GM21619 (cell line): ENCODE results near the gene TFF3.

ENCODE experiments used
- ATAC-seq: cut with Tn5 transposase; IDR thresholded peaks from one replicate; pipeline ENCODE4 v1.9.1; 2021; ENCODE audit not compliant: unreplicated experiment

TFF3 gene

DNA sequence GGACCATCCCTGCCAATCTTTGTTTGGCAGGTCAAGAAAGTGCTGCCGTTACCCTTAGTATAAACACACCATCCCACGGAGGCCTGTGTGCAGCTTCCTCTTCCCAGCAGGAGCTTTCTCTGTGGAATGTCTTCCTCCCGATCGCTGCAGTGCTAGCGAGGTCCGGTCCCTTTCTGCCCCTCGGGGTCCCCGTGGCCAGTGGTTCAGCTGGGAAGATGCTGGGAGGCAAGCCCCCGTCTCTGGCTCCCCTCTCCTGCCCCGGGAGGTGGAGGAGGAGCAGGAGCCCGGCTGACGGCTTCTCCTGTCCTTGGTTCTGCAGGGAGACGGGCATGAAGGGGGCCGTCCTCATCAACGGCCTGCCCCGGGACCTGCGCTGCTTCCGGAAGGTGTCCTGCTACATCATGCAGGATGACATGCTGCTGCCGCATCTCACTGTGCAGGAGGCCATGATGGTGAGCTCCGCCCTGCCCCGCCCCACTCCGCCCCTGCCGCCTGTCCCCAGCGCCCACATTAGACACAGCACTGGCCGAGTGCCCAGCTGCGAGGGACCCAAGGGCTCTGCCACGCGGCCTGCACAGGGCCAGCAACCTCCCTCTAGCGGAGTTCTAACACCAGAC, 42.1 kb downstream of the TFF3 start:
- no peak for ATAC-seq

DNA sequence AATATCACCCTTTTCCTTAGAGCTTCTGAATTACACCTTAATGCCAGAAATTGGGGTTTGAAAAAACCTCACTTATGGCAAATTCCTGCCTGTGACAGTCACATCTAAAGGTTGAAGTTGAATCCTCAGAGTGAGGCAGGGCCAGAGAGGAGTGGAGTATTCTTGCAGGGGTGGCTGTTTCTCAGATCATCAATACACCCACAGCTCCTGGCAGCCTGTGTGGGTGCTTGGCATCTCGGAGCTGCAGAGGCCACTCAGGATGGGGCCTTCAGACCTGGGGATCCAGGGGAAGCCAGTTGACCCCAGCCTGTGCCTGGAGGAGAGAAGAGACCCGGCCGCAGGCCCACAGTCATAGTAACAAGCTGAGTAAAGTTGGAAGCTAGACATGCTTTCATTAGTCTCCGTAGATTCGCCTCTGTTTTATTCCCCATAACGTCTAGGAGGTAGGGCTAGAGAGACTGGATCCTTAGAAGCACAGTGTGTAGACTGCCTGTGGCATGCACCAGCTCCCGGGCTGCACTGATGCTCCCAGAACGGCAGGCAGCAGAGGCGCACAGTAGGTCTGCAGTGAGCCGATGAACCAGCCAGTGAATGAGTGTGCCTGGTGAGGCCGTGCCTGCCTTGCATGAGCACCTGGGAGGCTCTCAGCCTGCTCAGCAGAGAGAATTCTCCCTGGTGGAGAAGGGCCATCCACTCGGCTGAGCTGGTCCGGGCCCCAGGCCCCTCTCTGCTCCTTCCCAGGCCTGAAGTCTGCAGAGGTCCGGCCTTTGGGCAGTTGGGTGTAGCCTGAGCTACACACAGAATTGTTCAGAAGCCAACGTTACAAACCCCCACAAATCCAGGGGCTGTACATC, 42.9 kb downstream of the TFF3 start:
- no peak for ATAC-seq

DNA sequence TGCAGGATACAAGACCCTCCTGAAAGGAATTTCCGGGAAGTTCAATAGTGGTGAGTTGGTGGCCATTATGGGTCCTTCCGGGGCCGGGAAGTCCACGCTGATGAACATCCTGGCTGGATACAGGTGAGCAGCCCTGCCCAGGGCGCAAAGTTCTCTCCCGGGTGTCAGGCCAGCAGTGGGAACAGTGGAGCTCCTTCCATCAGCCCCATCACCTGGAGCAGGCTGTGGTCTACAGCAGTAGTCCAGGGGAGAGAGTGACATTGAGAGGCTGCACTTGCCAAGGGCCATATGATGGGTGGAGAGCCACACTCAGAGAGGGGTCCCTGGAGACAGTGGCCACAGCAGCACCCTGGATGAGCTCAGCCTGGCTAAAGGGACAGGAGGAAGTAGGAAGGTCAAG, 44.1 kb downstream of the TFF3 start:
- no peak for ATAC-seq

DNA sequence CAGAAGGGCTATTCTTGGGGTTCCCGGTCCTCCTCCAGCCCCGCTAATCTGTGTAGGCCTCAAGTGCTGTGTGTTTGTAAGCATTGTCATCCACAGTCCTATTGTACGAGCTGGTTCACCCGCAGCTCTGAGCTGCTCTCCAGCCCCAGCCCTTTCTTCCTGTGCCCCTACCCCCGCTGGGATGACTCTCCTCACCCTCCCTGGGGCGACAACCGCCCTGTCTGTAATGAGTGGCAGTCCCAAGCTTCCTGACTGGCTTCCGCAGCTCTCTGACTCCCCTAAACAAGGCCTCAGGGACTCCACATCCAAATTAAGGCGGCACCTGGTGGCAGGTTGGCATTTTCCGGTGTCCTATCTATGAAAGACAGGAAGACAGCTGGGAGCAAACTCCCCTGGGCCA, 45.8 kb downstream of the TFF3 start:
- no peak for ATAC-seq

DNA sequence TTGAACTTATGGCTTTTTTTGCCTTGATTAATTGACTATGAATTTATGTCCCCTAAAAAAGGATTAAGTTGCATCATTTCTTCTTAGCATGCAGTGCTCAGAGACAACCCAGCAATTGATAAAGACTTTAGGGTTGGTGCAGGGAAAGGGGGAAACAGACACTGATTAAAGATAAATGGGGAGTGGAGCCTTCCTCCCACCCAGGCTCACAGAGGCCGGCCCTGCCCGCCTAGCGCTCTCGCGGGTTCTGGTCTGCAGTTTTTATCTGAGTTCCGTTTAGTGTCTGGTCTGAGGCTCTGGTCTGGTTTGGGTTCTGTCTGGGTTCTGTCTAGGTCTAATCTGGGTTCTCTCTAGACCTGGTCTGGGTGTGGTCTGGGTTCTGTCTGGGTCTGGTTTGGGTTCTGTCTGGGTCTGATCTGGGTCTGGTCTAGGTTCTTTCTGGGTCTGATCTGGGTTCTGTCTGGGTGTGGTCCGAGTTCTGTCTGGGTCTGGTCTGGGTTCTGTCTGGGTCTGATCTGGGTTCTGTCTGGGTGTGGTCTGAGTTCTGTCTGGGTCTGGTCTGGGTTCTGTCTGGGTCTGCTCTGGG, 48.1 kb downstream of the TFF3 start:
- no peak for ATAC-seq

DNA sequence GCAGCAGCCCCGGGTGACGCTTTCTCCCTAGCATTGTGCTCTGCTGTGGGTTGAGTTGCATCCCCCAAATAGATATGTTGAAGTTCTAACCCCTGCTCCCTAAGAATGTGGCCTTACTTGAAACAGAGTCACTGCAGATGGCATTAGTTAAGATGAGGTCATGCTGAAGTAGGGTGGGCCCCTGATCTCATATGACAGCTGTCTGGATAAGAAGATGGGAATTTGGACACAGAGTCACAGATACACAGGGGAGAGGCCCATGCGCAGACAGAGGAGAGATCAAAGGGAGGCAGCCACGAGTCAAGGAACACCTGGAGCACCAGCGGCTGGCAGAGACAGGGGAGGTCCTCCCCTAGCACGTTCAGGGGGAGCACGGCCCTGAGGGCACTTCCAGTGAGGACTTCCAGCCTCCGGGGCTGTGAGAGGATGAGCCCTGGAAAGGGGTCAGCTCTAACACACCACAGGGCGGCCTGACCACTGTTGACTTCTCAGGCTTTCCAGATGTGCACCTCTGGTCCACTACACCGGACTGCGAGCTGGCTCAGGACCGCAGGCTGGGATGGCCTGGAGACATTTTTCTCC, 49.9 kb downstream of the TFF3 start:
- no peak for ATAC-seq

DNA sequence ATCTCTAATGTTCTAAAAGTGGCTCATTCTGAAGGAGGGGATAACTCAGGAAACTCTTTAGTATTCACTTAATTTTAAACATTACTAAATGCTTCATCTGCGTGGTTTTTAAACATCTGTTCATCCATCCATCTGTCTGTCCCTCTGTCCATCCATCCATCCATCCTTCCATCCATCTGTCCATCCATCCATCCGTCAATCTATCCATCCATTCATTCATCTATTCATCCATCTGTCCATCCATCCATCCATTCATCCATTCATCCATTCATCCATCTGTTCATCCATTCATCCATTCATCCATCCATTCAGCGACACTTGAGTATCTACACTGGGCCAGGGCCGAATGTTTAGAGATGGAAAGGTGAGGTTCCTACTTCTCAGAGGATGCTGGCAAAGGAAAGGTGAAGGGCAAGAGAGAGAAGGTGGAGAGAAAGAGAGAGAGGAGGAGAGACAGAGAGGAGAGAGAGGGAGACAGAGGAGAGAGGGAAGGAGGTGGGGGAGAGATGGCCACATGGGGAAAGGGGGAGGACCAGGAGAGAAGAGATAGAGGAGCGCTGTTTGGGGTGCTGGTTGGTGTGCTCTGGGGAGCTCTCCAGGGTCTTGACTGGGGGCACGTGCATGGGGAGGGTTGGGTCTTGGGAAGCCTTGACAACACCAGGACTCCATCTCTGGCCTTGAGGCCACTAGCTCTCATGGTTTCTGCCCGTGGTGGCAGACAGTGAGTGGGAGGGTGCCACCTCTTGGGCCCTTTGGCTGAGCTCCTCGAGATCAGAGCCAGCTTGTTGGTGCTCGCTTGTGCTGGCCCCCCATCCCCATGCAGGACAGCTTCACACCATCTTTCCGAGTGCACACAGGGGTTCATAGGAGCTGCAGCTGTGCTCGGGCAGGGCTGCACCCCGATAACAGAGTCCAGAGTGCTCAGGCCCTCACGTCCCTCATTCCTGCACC, 50.7 kb downstream of the TFF3 start:
- no peak for ATAC-seq

DNA sequence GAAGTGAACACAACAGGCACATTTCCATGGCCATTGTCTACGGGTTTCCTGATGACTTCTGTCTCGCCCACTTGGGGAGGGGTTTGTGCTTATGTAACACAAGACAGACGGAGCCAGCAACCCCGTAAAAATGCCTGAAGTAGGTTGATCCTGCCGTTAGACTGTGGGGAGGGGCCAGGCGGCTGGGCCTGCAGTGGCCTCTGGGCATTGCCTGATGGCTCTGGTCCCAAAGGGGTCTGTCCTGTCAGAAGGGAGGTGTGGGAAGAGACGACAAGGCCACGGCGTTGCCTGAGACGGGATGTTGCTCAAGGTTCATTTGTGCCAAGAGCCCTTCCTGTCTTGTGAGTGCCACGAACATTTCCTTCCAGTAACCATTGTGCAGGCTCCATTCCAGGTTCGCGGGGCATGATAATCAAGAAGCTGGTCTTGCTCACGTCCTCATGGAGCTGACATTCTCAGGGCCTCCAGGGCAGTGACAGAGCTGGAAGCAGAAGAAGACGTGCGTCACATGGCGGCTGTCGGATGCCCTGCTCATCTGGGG, 51.5 kb downstream of the TFF3 start:
- ATAC-seq: no peak

DNA sequence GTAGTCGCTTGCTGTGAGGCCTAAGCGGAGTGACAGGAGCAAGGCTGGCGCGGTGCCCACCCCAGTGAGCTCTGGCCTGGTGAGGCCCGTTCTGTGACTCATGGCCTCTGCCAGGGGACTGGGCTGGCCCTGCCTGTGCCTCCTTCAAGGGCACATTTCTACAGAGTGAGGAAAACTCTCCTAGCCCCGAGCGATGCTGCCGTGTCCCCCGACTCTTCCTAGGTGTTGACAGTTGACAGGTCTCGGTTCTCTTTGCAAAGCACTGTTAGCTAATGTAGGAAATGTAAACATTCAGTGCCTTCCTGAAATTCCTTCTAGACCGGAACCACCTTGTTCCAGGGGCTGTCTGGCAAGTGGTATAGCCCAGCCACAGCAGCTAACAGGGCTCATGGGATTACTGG, 52.4 kb downstream of the TFF3 start:
- no peak for ATAC-seq

DNA sequence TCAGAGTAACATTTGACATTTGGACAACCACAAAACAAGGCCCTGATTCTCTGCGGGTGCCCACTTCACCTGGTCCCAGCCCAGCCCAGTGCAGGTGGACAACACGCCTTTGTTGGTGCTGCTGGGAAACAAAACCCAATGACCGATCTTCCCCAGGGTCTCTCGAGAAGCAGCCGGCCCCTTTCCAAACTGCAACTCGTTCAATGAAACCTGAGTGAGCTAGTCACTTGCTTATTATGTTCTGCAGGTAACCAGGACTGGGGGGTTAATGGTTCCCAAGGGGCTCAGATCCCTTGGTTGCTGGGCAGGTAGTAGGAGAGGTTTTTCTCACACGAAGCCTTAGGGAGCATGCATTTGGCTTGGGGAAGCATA, 53.4 kb downstream of the TFF3 start:
- no peak for ATAC-seq
